ENCODE results near the gene ARHGDIB.

DNA sequence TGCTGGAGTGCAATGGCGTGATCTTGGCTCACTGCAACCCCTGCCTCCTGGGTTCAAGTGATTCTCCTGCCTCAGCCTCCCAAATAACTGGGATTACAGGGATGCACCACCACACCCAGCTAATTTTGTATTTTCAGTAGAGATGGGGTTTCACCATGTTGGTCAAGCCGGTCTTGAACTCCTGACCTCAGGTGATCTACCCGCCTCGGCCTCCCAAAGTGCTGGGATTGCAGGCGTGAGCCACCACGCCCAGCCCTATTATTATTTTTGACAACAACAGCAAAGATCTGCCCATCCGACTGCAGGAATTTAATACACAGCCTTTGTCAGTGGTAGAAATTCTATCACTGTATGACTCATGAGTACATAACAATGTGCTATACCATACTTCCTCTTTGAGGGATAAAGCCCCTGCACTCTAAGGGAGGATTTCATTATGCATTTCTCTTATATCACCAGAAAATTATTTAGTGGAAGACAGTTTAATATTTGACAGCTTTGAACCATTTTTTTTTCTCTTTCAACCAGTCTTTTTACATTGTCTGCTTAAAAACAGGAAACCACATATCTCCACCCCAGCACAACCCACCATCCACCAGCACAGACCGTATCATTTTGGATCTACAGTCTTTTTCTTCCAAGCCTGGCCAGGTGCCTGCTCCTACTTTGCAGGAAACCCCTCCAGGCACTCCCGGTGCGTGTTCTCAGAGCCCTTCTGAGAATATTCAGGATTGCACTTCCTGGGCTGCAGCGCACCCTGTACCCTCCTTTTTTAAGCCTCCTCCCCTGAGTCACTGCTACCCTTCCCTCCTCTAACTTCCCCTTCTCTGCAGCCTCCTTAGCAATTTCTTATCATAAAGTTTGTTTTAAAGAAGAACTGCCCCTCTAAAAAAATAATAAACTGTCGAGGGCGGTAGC, 594 bp downstream of the ARHGDIB start:
- TF ChIP-seq, protein P1, sequence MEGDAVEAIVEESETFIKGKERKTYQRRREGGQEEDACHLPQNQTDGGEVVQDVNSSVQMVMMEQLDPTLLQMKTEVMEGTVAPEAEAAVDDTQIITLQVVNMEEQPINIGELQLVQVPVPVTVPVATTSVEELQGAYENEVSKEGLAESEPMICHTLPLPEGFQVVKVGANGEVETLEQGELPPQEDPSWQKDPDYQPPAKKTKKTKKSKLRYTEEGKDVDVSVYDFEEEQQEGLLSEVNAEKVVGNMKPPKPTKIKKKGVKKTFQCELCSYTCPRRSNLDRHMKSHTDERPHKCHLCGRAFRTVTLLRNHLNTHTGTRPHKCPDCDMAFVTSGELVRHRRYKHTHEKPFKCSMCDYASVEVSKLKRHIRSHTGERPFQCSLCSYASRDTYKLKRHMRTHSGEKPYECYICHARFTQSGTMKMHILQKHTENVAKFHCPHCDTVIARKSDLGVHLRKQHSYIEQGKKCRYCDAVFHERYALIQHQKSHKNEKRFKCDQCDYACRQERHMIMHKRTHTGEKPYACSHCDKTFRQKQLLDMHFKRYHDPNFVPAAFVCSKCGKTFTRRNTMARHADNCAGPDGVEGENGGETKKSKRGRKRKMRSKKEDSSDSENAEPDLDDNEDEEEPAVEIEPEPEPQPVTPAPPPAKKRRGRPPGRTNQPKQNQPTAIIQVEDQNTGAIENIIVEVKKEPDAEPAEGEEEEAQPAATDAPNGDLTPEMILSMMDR (IDR thresholded peaks at IDR 0.05; ENCODE audit: insufficient read depth, low read depth, low read length) = no peak
- no peak for TF ChIP-seq EZH2 (IDR thresholded peaks at IDR 0.05; ENCODE audit: insufficient read depth, low read length)

Data from astrocyte (in vitro differentiated cells and primary cell).